Measurements from ENCODE around the gene VAV2. TPM values are rescaled to one million over a fixed set of nuclear protein-coding genes. Genes with fewer than 3 reads are reported as not detected.

VAV2 gene
- total and polyA plus RNA-seq, 4 donors, result 13.0 to 28.2 (median 16.3) TPM

DNA sequence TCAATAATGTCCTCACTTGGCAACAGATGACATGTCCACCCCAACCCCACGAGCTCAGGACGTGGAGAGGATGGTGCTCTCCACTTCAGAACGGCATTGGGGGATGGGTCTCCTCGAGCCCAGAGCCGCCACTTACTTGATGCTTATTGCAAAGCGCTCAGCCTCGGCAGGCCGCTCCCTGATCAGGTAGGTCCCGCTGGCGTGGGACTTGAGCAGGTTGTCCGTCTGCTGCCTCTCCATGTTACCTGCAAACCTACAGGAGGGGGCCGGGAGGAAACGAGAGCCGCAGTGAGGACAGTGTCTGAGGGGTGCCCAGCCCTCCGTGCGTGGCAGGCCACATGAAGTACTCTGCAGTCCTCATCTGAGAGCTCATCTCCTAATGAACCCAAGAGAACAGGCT, 217.3 kb downstream of the VAV2 start:
- H3K36me3 ChIP-seq (ENCODE audit: control insufficient read depth in 4 of 4, insufficient read depth in 4 of 4, low read length in 4 of 4), result peaks cover 5 to 60% (median 29%) of the 10 kb centered on the region in 4 donors
- H3K27ac ChIP-seq (ENCODE audit: low read depth in 1 of 2, low read length in 1 of 2), result no peak overlapping the region
- 95 to 98% methylated on average over 16 of the region's 16 CpGs for WGBS, 2 donors
- H3K9ac ChIP-seq (ENCODE audit: insufficient read depth in 1 of 2, low read length in 2 of 2), result no peak overlapping the region
- TF ChIP-seq, protein P1, sequence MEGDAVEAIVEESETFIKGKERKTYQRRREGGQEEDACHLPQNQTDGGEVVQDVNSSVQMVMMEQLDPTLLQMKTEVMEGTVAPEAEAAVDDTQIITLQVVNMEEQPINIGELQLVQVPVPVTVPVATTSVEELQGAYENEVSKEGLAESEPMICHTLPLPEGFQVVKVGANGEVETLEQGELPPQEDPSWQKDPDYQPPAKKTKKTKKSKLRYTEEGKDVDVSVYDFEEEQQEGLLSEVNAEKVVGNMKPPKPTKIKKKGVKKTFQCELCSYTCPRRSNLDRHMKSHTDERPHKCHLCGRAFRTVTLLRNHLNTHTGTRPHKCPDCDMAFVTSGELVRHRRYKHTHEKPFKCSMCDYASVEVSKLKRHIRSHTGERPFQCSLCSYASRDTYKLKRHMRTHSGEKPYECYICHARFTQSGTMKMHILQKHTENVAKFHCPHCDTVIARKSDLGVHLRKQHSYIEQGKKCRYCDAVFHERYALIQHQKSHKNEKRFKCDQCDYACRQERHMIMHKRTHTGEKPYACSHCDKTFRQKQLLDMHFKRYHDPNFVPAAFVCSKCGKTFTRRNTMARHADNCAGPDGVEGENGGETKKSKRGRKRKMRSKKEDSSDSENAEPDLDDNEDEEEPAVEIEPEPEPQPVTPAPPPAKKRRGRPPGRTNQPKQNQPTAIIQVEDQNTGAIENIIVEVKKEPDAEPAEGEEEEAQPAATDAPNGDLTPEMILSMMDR (IDR thresholded peaks at IDR 0.05; ENCODE audit: control extremely low read depth, extremely low read depth), result no peak
- H3K4me1 ChIP-seq (ENCODE audit: control insufficient read depth in 5 of 5, insufficient read depth in 5 of 5, low read length in 5 of 5), result no peaks in the 10 kb centered on the region
- no peak for ATAC-seq (ENCODE audit: insufficient read depth, low FRiP score)
- H3K9me3 ChIP-seq (ENCODE audit: control insufficient read depth in 4 of 4, insufficient read depth in 3 of 4, low read length in 3 of 4), result peaks cover 0 to 8% (median under 1%) of the 10 kb centered on the region in 4 donors
- no peaks in the 10 kb centered on the region for H3K27me3 ChIP-seq (ENCODE audit: control insufficient read depth in 3 of 3, insufficient read depth in 3 of 3, low read length in 2 of 3)
- H3K4me3 ChIP-seq, result no peak overlapping the region
- no peak for DNase-seq

GRCh38 chr9:133773889-133774655, 218.1 kb downstream of the VAV2 start:
- ATAC-seq (ENCODE audit: insufficient read depth, low FRiP score) (no peak), DNase-seq (peak in 1 of 3 donors; percentile 32)
- H3K9me3 ChIP-seq (ENCODE audit: control insufficient read depth in 4 of 4, insufficient read depth in 3 of 4, low read length in 3 of 4), result peaks cover 0 to 8% (median under 1%) of the 10 kb centered on the region in 4 donors
- WGBS, 2 donors, result 84 to 99% methylated on average over 9 of the region's 9 CpGs
- H3K4me3 ChIP-seq, result no peak overlapping the region
- TF ChIP-seq, protein P1 (IDR thresholded peaks at IDR 0.05; ENCODE audit: control extremely low read depth, extremely low read depth), result no peak
- H3K4me1 ChIP-seq (ENCODE audit: control insufficient read depth in 5 of 5, insufficient read depth in 5 of 5, low read length in 5 of 5), result no peaks in the 10 kb centered on the region
- no peaks in the 10 kb centered on the region for H3K27me3 ChIP-seq (ENCODE audit: control insufficient read depth in 3 of 3, insufficient read depth in 3 of 3, low read length in 2 of 3)
- H3K9ac ChIP-seq (ENCODE audit: insufficient read depth in 1 of 2, low read length in 2 of 2), result no peak overlapping the region
- H3K36me3 ChIP-seq (ENCODE audit: control insufficient read depth in 4 of 4, insufficient read depth in 4 of 4, low read length in 4 of 4), result peaks cover 5 to 60% (median 29%) of the 10 kb centered on the region in 4 donors
- no peak overlapping the region for H3K27ac ChIP-seq (ENCODE audit: low read depth in 1 of 2, low read length in 1 of 2)

DNA sequence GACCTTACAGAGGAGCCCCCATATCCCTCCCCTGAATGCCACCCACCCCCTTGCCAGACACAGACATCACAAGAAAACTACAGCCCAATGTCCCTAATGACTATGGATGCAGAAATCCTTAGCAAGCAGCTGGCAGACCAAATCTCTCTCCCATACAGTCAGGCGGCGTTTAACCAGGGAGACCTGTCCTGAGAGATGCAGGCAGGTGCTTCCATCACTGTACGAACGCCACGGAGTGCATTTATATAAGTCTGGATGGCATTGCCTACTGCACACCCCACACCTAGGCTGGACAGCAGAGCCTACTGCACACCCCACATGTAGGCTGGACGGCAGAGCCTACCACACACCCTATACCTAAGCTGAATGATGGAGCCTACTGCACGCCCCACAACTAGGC, 219.5 kb downstream of the VAV2 start:
- Histone ChIP-seq H3K27ac (ENCODE audit: low read depth in 1 of 2, low read length in 1 of 2) (no peak overlapping the region), H3K9me3 (ENCODE audit: control insufficient read depth in 4 of 4, insufficient read depth in 3 of 4, low read length in 3 of 4) (peaks cover 0 to 12% (median 3%) of the 10 kb centered on the region in 4 donors), H3K27me3 (ENCODE audit: control insufficient read depth in 3 of 3, insufficient read depth in 3 of 3, low read length in 2 of 3) (no peaks in the 10 kb centered on the region), H3K4me1 (ENCODE audit: control insufficient read depth in 5 of 5, insufficient read depth in 5 of 5, low read length in 5 of 5) (no peaks in the 10 kb centered on the region), H3K36me3 (ENCODE audit: control insufficient read depth in 4 of 4, insufficient read depth in 4 of 4, low read length in 4 of 4) (peaks cover 5 to 60% (median 40%) of the 10 kb centered on the region in 4 donors), H3K4me3 (no peak overlapping the region), H3K9ac (ENCODE audit: insufficient read depth in 1 of 2, low read length in 2 of 2) (no peak overlapping the region)
- ATAC-seq (ENCODE audit: insufficient read depth, low FRiP score), result no peak
- 97 to 98% methylated on average over 7 of the region's 7 CpGs for whole genome bisulfite sequencing, 2 donors
- TF ChIP-seq, protein P1 (IDR thresholded peaks at IDR 0.05; ENCODE audit: control extremely low read depth, extremely low read depth), result no peak
- no peak for DNase-seq
